ENCODE data around the gene PROK1.

DNA sequence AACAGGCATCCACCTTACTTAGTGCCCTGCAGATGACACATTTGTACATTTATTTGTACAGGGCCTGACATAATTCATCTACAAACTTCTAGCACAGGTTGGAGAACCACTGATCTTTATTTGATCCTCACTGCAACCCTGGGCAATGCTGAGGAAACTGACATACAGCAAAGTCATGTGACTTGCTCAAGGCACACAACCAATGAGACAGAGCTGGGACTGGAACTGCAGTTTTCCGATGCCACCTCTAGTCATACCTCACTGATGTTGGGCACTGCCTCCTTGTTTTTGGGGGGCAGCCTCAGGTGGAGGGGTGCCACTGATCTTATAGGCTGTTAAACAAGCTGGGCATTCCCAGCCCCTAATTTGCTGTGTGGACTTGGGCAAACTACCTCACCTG, 3.4 kb downstream of the PROK1 start:
- TF ChIP-seq CTCF (IDR thresholded peaks at IDR 0.05) (no peak), POLR2A (IDR thresholded peaks at IDR 0.05) (no peak)
